ENCODE results near the gene APOBEC3G.

The APOBEC3G gene

GRCh38 chr22:39120983-39121382 lies 43.9 kb downstream of the APOBEC3G start:
- no peak for DNase-seq

- no peak for DNase-seq
Measured at GRCh38 chr22:39122772-39123470, 45.8 kb downstream of the APOBEC3G start.

GRCh38 chr22:39123751-39124581 lies 46.9 kb downstream of the APOBEC3G start:
- no peak for DNase-seq

- DNase-seq = no peak
Measured at GRCh38 chr22:39125622-39126021, 48.5 kb downstream of the APOBEC3G start.

- no peak for DNase-seq
Measured at GRCh38 chr22:39128508-39128907, 51.4 kb downstream of the APOBEC3G start.

GRCh38 chr22:39129081-39129480 lies 52.0 kb downstream of the APOBEC3G start:
- no peak for DNase-seq

GRCh38 chr22:39129746-39130145 lies 52.7 kb downstream of the APOBEC3G start:
- DNase-seq = no peak

GRCh38 chr22:39130152-39130704 lies 53.2 kb downstream of the APOBEC3G start:
- no peak for DNase-seq

GRCh38 chr22:39130892-39131855 lies 54.1 kb downstream of the APOBEC3G start:
- no peak for DNase-seq

GRCh38 chr22:39132281-39132680 lies 55.2 kb downstream of the APOBEC3G start:
- no peak for DNase-seq

GRCh38 chr22:39132871-39133524 lies 55.9 kb downstream of the APOBEC3G start:
- DNase-seq = no peak

GRCh38 chr22:39133871-39134270 lies 56.8 kb downstream of the APOBEC3G start:
- DNase-seq = no peak

- DNase-seq = no peak
Measured at GRCh38 chr22:39134366-39135091, 57.5 kb downstream of the APOBEC3G start.

- no peak for DNase-seq
Measured at GRCh38 chr22:39135092-39135896, 58.2 kb downstream of the APOBEC3G start.

- DNase-seq = no peak
Measured at GRCh38 chr22:39136317-39136716, 59.2 kb downstream of the APOBEC3G start.
